H1 (cell line): ENCODE measurements around the gene PHACTR2. TPM values are rescaled to one million over a fixed set of nuclear protein-coding genes. Genes with fewer than 3 reads are reported as not detected.

Experiments
- CTCF ChIA-PET: fragments of 300-600 bp; sonication (Branson Sonifier 250); formaldehyde crosslinking; loops from one replicate; lab custom pipeline; 2021; ENCODE audit not compliant: partially characterized antibody; lab: Charles Lee
- POLR2A ChIA-PET: fragments of 300-600 bp; sonication (Branson Sonifier 250); formaldehyde crosslinking; loops from one replicate; lab custom pipeline; 2021; ENCODE audit warnings: inconsistent platforms; ENCODE audit not compliant: partially characterized antibody; lab: Charles Lee
- DNase-seq, 2 experiments: peaks; one replicate each; pipeline versions ENCODE4 v3.0.0 to v3.0.0-alpha.2; 2010 to 2022; ENCODE audit warnings: low spot score in 2 of 2, low read depth in 1 of 2, mixed read lengths in 1 of 2
- FAIRE-seq: peaks from 2 replicates; lab custom pipeline; 2011; peaks lifted over from hg19 to GRCh38; lab: Jason Lieb, UNC
- H2AFZ ChIP-seq: 2 replicates; pipeline ENCODE4 v1.8.1; 2012; ENCODE audit warnings: low read length, inconsistent platforms
- H2AK5ac ChIP-seq: 2 replicates; pipeline ENCODE4 v1.6.1; 2013; ENCODE audit warnings: low read depth, low read length
- H2BK120ac ChIP-seq: replicated peaks from 2 replicates; pipeline ENCODE3; 2013; ENCODE audit warnings: low read depth, low read length, inconsistent platforms
- H2BK12ac ChIP-seq: 2 replicates; pipeline ENCODE4 v1.6.1; 2013; ENCODE audit warnings: low read depth, low read length
- H2BK15ac ChIP-seq: 2 replicates; pipeline ENCODE4 v1.6.1; 2013; ENCODE audit warnings: low read length
- H2BK20ac ChIP-seq: 2 replicates; pipeline ENCODE4 v1.6.1; 2013; ENCODE audit warnings: low read length
- H2BK5ac ChIP-seq: 2 replicates; pipeline ENCODE4 v1.6.1; 2013; ENCODE audit warnings: low read depth, low read length
- H3K14ac ChIP-seq: 2 replicates; pipeline ENCODE4 v1.6.1; 2013; ENCODE audit warnings: inconsistent platforms; ENCODE audit not compliant: insufficient read length
- H3K18ac ChIP-seq: 2 replicates; pipeline ENCODE4 v1.6.1; 2013; ENCODE audit warnings: low read length; ENCODE audit errors: extremely low read depth
- H3K23ac ChIP-seq: 2 replicates; pipeline ENCODE4 v1.6.1; 2013; ENCODE audit warnings: inconsistent platforms; ENCODE audit not compliant: insufficient read length
- H3K23me2 ChIP-seq: 2 replicates; pipeline ENCODE4 v1.6.1; 2013; ENCODE audit warnings: low read depth, low read length
- H3K27ac ChIP-seq: 2 replicates; pipeline ENCODE4 v1.6.1; 2011; ENCODE audit warnings: low read depth, low read length, inconsistent platforms
- H3K27me3 ChIP-seq, 4 experiments: replicated peaks in 1 of 4; 1 replicate in 1 of 4; 2 replicates in 3 of 4; pipeline versions ENCODE4 v1.6.1 to v1.8.1; 2011 to 2013; ENCODE audit warnings: low read length in 3 of 4, mild to moderate bottlenecking in 3 of 4, inconsistent platforms in 2 of 4, mixed read lengths in 2 of 4, moderate library complexity in 1 of 4; ENCODE audit not compliant: control insufficient read depth in 3 of 4, insufficient read depth in 3 of 4; ENCODE audit errors: extremely low read depth in 1 of 4
- H3K36me3 ChIP-seq, 4 experiments: 2 replicates each; pipeline versions ENCODE4 v1.6.1 to v1.8.1; 2011 to 2013; ENCODE audit warnings: mild to moderate bottlenecking in 4 of 4, low read length in 3 of 4, moderate library complexity in 2 of 4, control low read depth in 1 of 4, inconsistent platforms in 1 of 4; ENCODE audit not compliant: insufficient read depth in 4 of 4, control insufficient read depth in 2 of 4
- H3K4ac ChIP-seq: replicated peaks from 2 replicates; pipeline ENCODE3; 2013; ENCODE audit warnings: low read length, low read depth, mixed read lengths, inconsistent platforms; ENCODE audit not compliant: insufficient read length
- H3K4me1 ChIP-seq, 4 experiments: replicated peaks in 1 of 4; 1 replicate in 1 of 4; 2 replicates in 3 of 4; pipeline versions ENCODE4 v1.6.1 to v1.8.1; 2011 to 2013; ENCODE audit warnings: low read length in 3 of 4, inconsistent platforms in 2 of 4, mixed read lengths in 1 of 4; ENCODE audit not compliant: insufficient read depth in 4 of 4, control insufficient read depth in 3 of 4
- H3K4me2 ChIP-seq, 2 experiments: 2 replicates each; pipeline versions ENCODE4 v1.6.1 to v1.8.1; 2011 to 2013; ENCODE audit warnings: low read depth in 2 of 2, low read length in 2 of 2, control low read depth in 1 of 2, inconsistent platforms in 1 of 2, mild to moderate bottlenecking in 1 of 2; ENCODE audit not compliant: insufficient read depth in 1 of 2
- H3K4me3 ChIP-seq, 4 experiments: fragments of 200-600, 300-600 bp in 1 of 4; sonication (generic), shearing (Covaris generic), sonication (Bioruptor Twin) in 1 of 4; 2 replicates each; pipeline versions ENCODE4 v1.5.1 to v1.8.1; 2011 to 2016; ENCODE audit warnings: low read length in 4 of 4, low read depth in 3 of 4, control low read depth in 2 of 4, inconsistent platforms in 2 of 4, mild to moderate bottlenecking in 2 of 4, mixed read lengths in 1 of 4, moderate library complexity in 1 of 4; ENCODE audit not compliant: insufficient read depth in 2 of 4; ENCODE audit errors: extremely low read depth in 1 of 4
- H3K56ac ChIP-seq: replicated peaks from 2 replicates; pipeline ENCODE3; 2013; ENCODE audit warnings: low read depth, mild to moderate bottlenecking, mixed read lengths, low read length, inconsistent platforms; ENCODE audit not compliant: insufficient read length
- H3K79me1 ChIP-seq: 2 replicates; pipeline ENCODE4 v1.6.1; 2013; ENCODE audit warnings: low read depth, low read length, control low read depth
- H3K79me2 ChIP-seq, 2 experiments: 2 replicates each; pipeline versions ENCODE4 v1.6.1 to v1.8.1; 2012 to 2013; ENCODE audit warnings: low read length in 2 of 2, mild to moderate bottlenecking in 2 of 2, inconsistent platforms in 1 of 2; ENCODE audit not compliant: insufficient read depth in 2 of 2, control insufficient read depth in 1 of 2
- H3K9ac ChIP-seq, 4 experiments: replicated peaks in 1 of 4; 1 replicate in 1 of 4; 2 replicates in 3 of 4; pipeline versions ENCODE4 v1.6.1 to v1.8.1; 2011 to 2013; ENCODE audit warnings: low read depth in 3 of 4, low read length in 3 of 4, control low read depth in 2 of 4, mild to moderate bottlenecking in 2 of 4, moderate library complexity in 2 of 4, inconsistent platforms in 1 of 4; ENCODE audit errors: extremely low read depth in 1 of 4
- H3K9me3 ChIP-seq, 2 experiments: 2 replicates each; pipeline versions ENCODE4 v1.6.1 to v1.8.1; 2012 to 2013; ENCODE audit warnings: mild to moderate bottlenecking in 2 of 2, moderate library complexity in 2 of 2, control low read depth in 1 of 2, inconsistent platforms in 1 of 2, low read depth in 1 of 2, low read length in 1 of 2, mixed read lengths in 1 of 2; ENCODE audit not compliant: insufficient read depth in 2 of 2
- H4K20me1 ChIP-seq, 2 experiments: replicated peaks in 1 of 2; 2 replicates each; pipeline versions ENCODE3 to v1.8.1; 2011 to 2013; ENCODE audit warnings: inconsistent platforms in 2 of 2, low read length in 2 of 2, mild to moderate bottlenecking in 1 of 2; ENCODE audit not compliant: insufficient read depth in 2 of 2, control insufficient read depth in 1 of 2
- H4K5ac ChIP-seq: 2 replicates; pipeline ENCODE4 v1.6.1; 2013; ENCODE audit warnings: low read length, low read depth, mixed read lengths, inconsistent platforms; ENCODE audit not compliant: insufficient read length
- H4K8ac ChIP-seq: 2 replicates; pipeline ENCODE4 v1.8.0; 2013; ENCODE audit warnings: mild to moderate bottlenecking, moderate library complexity, low read length, inconsistent platforms; ENCODE audit not compliant: insufficient read depth; ENCODE audit errors: extremely low read depth
- H4K91ac ChIP-seq: replicated peaks from 2 replicates; pipeline ENCODE3; 2013; ENCODE audit warnings: low read length, mixed read lengths, inconsistent platforms; ENCODE audit not compliant: insufficient read length
- ASH2L ChIP-seq: fragments of 200-600, 300-600 bp; sonication (generic); IDR thresholded peaks from one replicate; pipeline ENCODE4 v1.7.1; 2017; ENCODE audit warnings: low read length
- CHD1 ChIP-seq: IDR thresholded peaks from 2 replicates; pipeline ENCODE4 v1.6.1; 2012; ENCODE audit warnings: low read depth, low read length, improper control_type of control experiment
- CTCF ChIP-seq, 3 experiments: IDR thresholded peaks; 1 replicate in 2 of 3; 2 replicates in 1 of 3; pipeline versions ENCODE4 v1.5.1 to v1.6.1; 2011; ENCODE audit warnings: low read length in 3 of 3, mild to moderate bottlenecking in 3 of 3, inconsistent platforms in 2 of 3, low read depth in 1 of 3, moderate library complexity in 1 of 3; ENCODE audit not compliant: insufficient read depth in 1 of 3; ENCODE audit errors: control extremely low read depth in 1 of 3
- EZH2 ChIP-seq: fragments of 200-600 bp; sonication (generic); IDR thresholded peaks from 2 replicates; pipeline ENCODE4 v1.7.1; 2012; ENCODE audit warnings: low read depth, mild to moderate bottlenecking, moderate library complexity, low read length, inconsistent platforms; ENCODE audit not compliant: severe bottlenecking
- HDAC2 ChIP-seq, 2 experiments: fragments of 300-600 bp in 1 of 2; sonication (generic) in 1 of 2; IDR thresholded peaks; 2 replicates each; pipeline ENCODE4 v1.6.1; 2011 to 2012; ENCODE audit warnings: low read depth in 2 of 2, low read length in 2 of 2, mild to moderate bottlenecking in 2 of 2, moderate library complexity in 2 of 2, borderline replicate concordance in 1 of 2, inconsistent platforms in 1 of 2
- POLR2A ChIP-seq, 2 experiments: IDR thresholded peaks; 1 replicate in 1 of 2; 2 replicates in 1 of 2; pipeline ENCODE4 v1.6.1; 2011; ENCODE audit warnings: low read depth in 2 of 2, low read length in 2 of 2, mild to moderate bottlenecking in 2 of 2; ENCODE audit errors: control extremely low read depth in 1 of 2
- SAP30 ChIP-seq: fragments of 300-600 bp; sonication (generic); IDR thresholded peaks from 2 replicates; pipeline ENCODE4 v1.7.1; 2012; ENCODE audit warnings: low read length, moderate library complexity, mild to moderate bottlenecking, inconsistent platforms; ENCODE audit not compliant: insufficient read depth, insufficient replicate concordance
- SIX5 ChIP-seq: IDR thresholded peaks from 2 replicates; pipeline ENCODE4 v1.6.1; 2011; ENCODE audit warnings: mild to moderate bottlenecking, low read depth, low read length
- TAF1 ChIP-seq: IDR thresholded peaks from 2 replicates; pipeline ENCODE4 v1.6.1; 2011; ENCODE audit warnings: mild to moderate bottlenecking, low read depth, low read length
- TAF7 ChIP-seq: optimal IDR thresholded peaks from 2 replicates; pipeline ENCODE3; 2011; ENCODE audit warnings: low read depth, mild to moderate bottlenecking, inconsistent platforms, low read length, moderate library complexity, borderline replicate concordance
- TBP ChIP-seq: IDR thresholded peaks from 2 replicates; pipeline ENCODE4 v1.6.1; 2011; ENCODE audit warnings: low read depth, low read length, improper control_type of control experiment
- ZNF274 ChIP-seq: IDR thresholded peaks from 2 replicates; pipeline ENCODE4 v1.7.0; 2012; ENCODE audit warnings: low read length, borderline replicate concordance; ENCODE audit errors: extremely low read depth
- WGBS, 2 experiments: shearing (Covaris generic) in 1 of 2; methylation state at CpG; one replicate each; pipeline versions ENCODE4 v1.1.6 to v1.1.7; 2013 to 2015; ENCODE audit warnings: low lambda C conversion rate in 2 of 2, mixed read lengths in 2 of 2, inconsistent platforms in 1 of 2, low coverage in 1 of 2, missing lambda C conversion rate in 1 of 2; ENCODE audit not compliant: insufficient replicate concordance in 2 of 2, insufficient coverage in 1 of 2, insufficient read length in 1 of 2; ENCODE audit errors: extremely low coverage in 1 of 2, missing lambda C conversion rate in 1 of 2; 5-methylcytosine and 5-hydroxymethylcytosine counted together
- polyA plus RNA-seq, 7 experiments: library from polyadenylated mRNA; depleted of rRNA in 3 of 7; stranded (reverse) in 5 of 7; unstranded in 2 of 7; fragments of >200 nt in 5 of 7; fragments of 200-250 nt in 2 of 7; gene quantifications; 1 replicate in 5 of 7; 2 replicates in 1 of 7; 4 replicates in 1 of 7; pipeline versions ENCODE4 v1.2.1 to v1.2.3, GENCODE V29; 2011 to 2013; ENCODE audit warnings: missing spikeins in 2 of 7, mixed read lengths in 2 of 7
- total RNA-seq: library from RNA; stranded (reverse); fragmentation: NEBNext Ultra II Directional; extraction: Animal tissue kit (Norgen Biotek cat#: 25700); gene quantifications from 2 replicates; pipeline ENCODE4 v1.2.1, GENCODE V29; 2021

Gene PHACTR2
- total and polyA plus RNA-seq, 2 of the 8 experiments (the other 6 are each of a cell fraction or from before 2014, with no cell fraction given), result 16.9 to 131 TPM

DNA sequence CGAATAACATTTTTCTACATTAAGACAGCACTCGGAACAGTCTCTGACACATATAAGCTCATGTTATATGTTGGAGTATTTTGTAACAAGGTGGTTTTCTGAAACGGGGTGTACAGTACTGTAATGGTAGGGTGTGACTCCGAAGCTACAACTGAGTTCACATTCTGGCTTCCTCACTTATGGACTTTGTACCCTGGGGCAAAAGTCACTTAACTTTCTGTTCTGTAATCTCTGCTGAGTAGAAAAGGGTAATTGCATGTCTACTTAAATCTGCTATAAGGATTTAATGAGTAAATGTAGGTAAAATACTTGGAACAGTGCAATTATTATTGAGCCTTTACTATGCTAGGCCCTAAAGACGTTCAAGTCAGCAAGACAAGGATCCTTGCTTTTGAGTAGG, 160.6 kb downstream of the PHACTR2 start:
- Histone ChIP-seq H2BK15ac (no peak overlapping the region), H3K4me1 (0 out of 7 replicates have a peak, but pooled peaks cover 0 to 2% (median 0%) of the 10 kb centered on the region in 4 experiments), H2BK12ac (no peak overlapping the region), H3K18ac (no peak overlapping the region), H2BK120ac (no peak overlapping the region), H2AK5ac (no peak overlapping the region), H3K23ac (no peak overlapping the region), H2BK5ac (no peak overlapping the region), H3K9me3 (no peaks in the 10 kb centered on the region), H3K14ac (no peak overlapping the region), H3K36me3 (no peaks in the 10 kb centered on the region), H3K4ac (no peak overlapping the region), H4K5ac (no peak overlapping the region), H3K27me3 (no peaks in the 10 kb centered on the region; a peak in 1 of 7 replicates), H3K79me2 (peaks cover 0 to 2% of the 10 kb centered on the region in 2 experiments; a peak in 2 of 4 replicates), H4K91ac (no peak overlapping the region), H4K8ac (no peak overlapping the region), H3K23me2 (no peaks in the 10 kb centered on the region), H3K9ac (no peak overlapping the region), H4K20me1 (no peaks in the 10 kb centered on the region), H2BK20ac (no peak overlapping the region), H3K4me3 (no peak overlapping the region), H3K79me1 (no peaks in the 10 kb centered on the region), H3K27ac (no peak overlapping the region), H3K4me2 (no peak overlapping the region), H3K56ac (no peak overlapping the region), H2AFZ (no peak overlapping the region)
- CTCF ChIA-PET, result interaction anchor here (1.1 kb wide), 1 partner anchor 74 kb away, joined by 3 read pairs; no protein-coding TSS in a partner anchor
- 90% methylated on average over 5 of the region's 5 CpGs; no CpG with 5 or more reads in 1 of the 2 experiments for WGBS, 2 experiments
- no peak for FAIRE-seq
- POLR2A ChIA-PET, result interaction anchor here (1.2 to 1.5 kb wide), 2 partner anchors 10 to 12 kb away, joined by 3 read pairs; no protein-coding TSS in a partner anchor
- no peak for DNase-seq
- TF ChIP-seq HDAC2 (IDR thresholded peaks at IDR 0.05; ENCODE audit: borderline replicate concordance in 1 of 2, low read depth in 2 of 2, low read length in 2 of 2) (no peak), POLR2A (IDR thresholded peaks at IDR 0.05; ENCODE audit: control extremely low read depth in 1 of 2, low read depth in 2 of 2, low read length in 2 of 2) (no peak), TAF1 (no peak), TAF7 (no peak), SAP30 (no peak), TBP (no peak), EZH2 (no peak), ZNF274 (no peak), CHD1 (no peak), CTCF (IDR thresholded peaks at IDR 0.05; ENCODE audit: control extremely low read depth in 1 of 3, insufficient read depth in 1 of 3, low read depth in 1 of 3, low read length in 3 of 3) (no peak), ASH2L (no peak), SIX5 (no peak)
